Liver (tissue), 9 donors: Measurements from ENCODE around the gene C19orf47. TPM values are rescaled to one million over a fixed set of nuclear protein-coding genes. Genes with fewer than 3 reads are reported as not detected.
"Not testable (repeated sequence)": the region's sequence is repeated elsewhere in the genome, so short reads cannot be mapped to it uniquely, and the experiment has no call there.

ENCODE experiments used
- DNase-seq: peaks from one replicate; pipeline ENCODE4 v3.0.0-alpha.2; 2017; ENCODE audit warnings: low spot score
- H3K27ac ChIP-seq, 2 donors: one replicate each; pipeline ENCODE4 v1.7.0; 2013; ENCODE audit warnings: inconsistent platforms in 2 of 2, low read length in 2 of 2, control low read depth in 1 of 2, low read depth in 1 of 2, mild to moderate bottlenecking in 1 of 2
- H3K27me3 ChIP-seq, 4 donors: one replicate each; pipeline versions ENCODE4 v1.6.1 to v1.7.0; 2013; ENCODE audit warnings: low read length in 3 of 4, inconsistent platforms in 1 of 4, mild to moderate bottlenecking in 1 of 4, moderate library complexity in 1 of 4; ENCODE audit not compliant: control insufficient read depth in 4 of 4, insufficient read depth in 4 of 4
- H3K36me3 ChIP-seq, 4 donors: one replicate each; pipeline versions ENCODE4 v1.6.1 to v1.7.0; 2013; ENCODE audit warnings: low read length in 3 of 4, mild to moderate bottlenecking in 3 of 4, low read depth in 1 of 4, moderate library complexity in 1 of 4; ENCODE audit not compliant: control insufficient read depth in 4 of 4, insufficient read depth in 3 of 4
- H3K4me1 ChIP-seq, 4 donors: one replicate each; pipeline versions ENCODE4 v1.6.1 to v1.7.0; 2013; ENCODE audit warnings: low read length in 3 of 4, mild to moderate bottlenecking in 3 of 4, moderate library complexity in 1 of 4; ENCODE audit not compliant: control insufficient read depth in 4 of 4, insufficient read depth in 4 of 4
- H3K4me3 ChIP-seq, 3 donors: one replicate each; pipeline versions ENCODE4 v1.6.1 to v1.7.0; 2013; ENCODE audit warnings: low read length in 3 of 3, control low read depth in 1 of 3, low read depth in 1 of 3, mild to moderate bottlenecking in 1 of 3
- H3K9ac ChIP-seq, 2 donors: one replicate each; pipeline ENCODE4 v1.7.0; 2013; ENCODE audit warnings: low read length in 2 of 2, mild to moderate bottlenecking in 2 of 2, moderate library complexity in 2 of 2, control low read depth in 1 of 2, low read depth in 1 of 2
- H3K9me3 ChIP-seq, 4 donors: one replicate each; pipeline versions ENCODE4 v1.6.1 to v1.7.0; 2013; ENCODE audit warnings: low read length in 3 of 4; ENCODE audit not compliant: control insufficient read depth in 4 of 4
- EGR1 ChIP-seq, 2 donors: IDR thresholded peaks; 2 replicates each; pipeline ENCODE4 v1.6.1; 2016 to 2018; ENCODE audit warnings: antibody characterized with exemption in 2 of 2, low read depth in 2 of 2
- FOXA1 ChIP-seq: IDR thresholded peaks from 2 replicates; pipeline ENCODE4 v1.6.1; 2016; ENCODE audit warnings: antibody characterized with exemption
- FOXA2 ChIP-seq: IDR thresholded peaks from 2 replicates; pipeline ENCODE4 v1.6.1; 2016; ENCODE audit warnings: antibody characterized with exemption
- GABPA ChIP-seq, 2 donors: IDR thresholded peaks in 1 of 2; conservative IDR thresholded peaks in 1 of 2; 2 replicates each; pipeline ENCODE4 v1.6.1; 2016; ENCODE audit warnings: antibody characterized with exemption in 2 of 2, mild to moderate bottlenecking in 1 of 2, moderate library complexity in 1 of 2
- HNF4A ChIP-seq, 2 donors: conservative IDR thresholded peaks; 2 replicates each; pipeline ENCODE4 v1.6.1; 2016; ENCODE audit warnings: antibody characterized with exemption in 2 of 2, mild to moderate bottlenecking in 2 of 2
- NR2F2 ChIP-seq: IDR thresholded peaks from 2 replicates; pipeline ENCODE4 v1.6.1; 2016; ENCODE audit warnings: antibody characterized with exemption
- RAD21 ChIP-seq, 2 donors: IDR thresholded peaks; 2 replicates each; pipeline ENCODE4 v1.6.1; 2016; ENCODE audit warnings: antibody characterized with exemption in 2 of 2, mild to moderate bottlenecking in 2 of 2
- RXRA ChIP-seq, 2 donors: IDR thresholded peaks; 2 replicates each; pipeline ENCODE4 v1.6.1; 2017 to 2018; ENCODE audit warnings: antibody characterized with exemption in 2 of 2, mild to moderate bottlenecking in 1 of 2
- SP1 ChIP-seq: IDR thresholded peaks from 2 replicates; pipeline ENCODE4 v1.6.1; 2018; ENCODE audit warnings: antibody characterized with exemption, mild to moderate bottlenecking
- TAF1 ChIP-seq: conservative IDR thresholded peaks from 2 replicates; pipeline ENCODE4 v1.6.1; 2016; ENCODE audit warnings: antibody characterized with exemption, mild to moderate bottlenecking
- YY1 ChIP-seq: IDR thresholded peaks from 2 replicates; pipeline ENCODE4 v1.6.1; 2016; ENCODE audit warnings: antibody characterized with exemption, mild to moderate bottlenecking
- WGBS: extraction: QIAGEN DNeasy Blood & Tissue Kit; methylation state at CpG from one replicate; pipeline ENCODE4 v1.1.7; 2013; 5-methylcytosine and 5-hydroxymethylcytosine counted together
- polyA plus RNA-seq, 2 donors: library from polyadenylated mRNA; stranded (reverse) in 1 of 2; unstranded in 1 of 2; fragments of 200-250 nt in 1 of 2; fragments of >200 nt in 1 of 2; fragmentation: Nextera tagmentation in 1 of 2; extraction: Ambion mirVana in 1 of 2; gene quantifications; one replicate each; pipeline versions ENCODE4 v1.2.1 to v1.2.3, GENCODE V29; 2013 to 2015
- total RNA-seq, 2 donors: library from RNA; depleted of rRNA; stranded (reverse); fragments of >200 nt; gene quantifications; one replicate each; pipeline ENCODE4 v1.2.3, GENCODE V29; 2014
- TF ChIP-seq, protein P1 (sequence below): IDR thresholded peaks from 2 replicates; pipeline ENCODE4 v1.6.1; 2016; ENCODE audit warnings: antibody characterized with exemption
- TF ChIP-seq, protein P2 (sequence below): IDR thresholded peaks from 2 replicates; pipeline ENCODE4 v1.6.1; 2016; ENCODE audit warnings: antibody characterized with exemption
- TF ChIP-seq, protein P3 (sequence below): IDR thresholded peaks from 2 replicates; pipeline ENCODE4 v1.6.1; 2016; ENCODE audit warnings: antibody characterized with exemption
- TF ChIP-seq, protein P4 (sequence below): fragments of 150-350 bp; IDR thresholded peaks from 2 replicates; pipeline ENCODE4 v1.5.1; 2017; ENCODE audit warnings: improper control_type of control experiment, low read depth, low read length; ENCODE audit not compliant: missing input control
- donor health status: healthy.
- donor health status: healthy.
- donor health status: healthy.
- donor health status: healthy.
- donor health status: healthy.

Gene C19orf47
- total and polyA plus RNA-seq, 4 donors: 3.9 to 6.0 (median 5.0) TPM

DNA sequence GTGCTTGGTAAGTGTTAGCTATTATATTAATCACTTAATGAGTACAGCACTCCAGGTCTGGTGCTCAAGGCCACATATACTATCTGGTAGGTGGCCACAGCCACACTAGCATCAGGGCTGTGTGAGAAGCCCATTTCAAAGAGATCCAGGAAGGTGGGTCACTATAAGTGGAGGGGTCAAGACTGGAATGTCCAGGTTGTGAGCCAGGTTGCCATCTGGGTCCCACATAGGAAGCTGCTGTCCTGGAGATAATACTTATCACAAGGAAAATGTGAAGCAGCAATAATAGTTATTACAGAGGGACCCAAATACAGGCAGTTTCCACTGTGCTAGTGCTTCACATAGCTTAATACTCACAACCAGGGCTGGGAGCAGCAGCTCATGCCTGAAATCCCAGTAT, 13.1 kb downstream of the C19orf47 start:
- no peak overlapping the region for H3K27ac ChIP-seq
- H3K9me3 ChIP-seq: no peaks in the 10 kb centered on the region
- no peak overlapping the region for H3K9ac ChIP-seq
- DNase-seq: no peak
- H3K4me3 ChIP-seq: no peak overlapping the region
- TF ChIP-seq TAF1 (no peak), GABPA (IDR thresholded peaks at IDR 0.05 in 1 of 2, conservative IDR thresholded peaks at IDR 0.05 in 1 of 2) (no peak), RXRA (IDR thresholded peaks at IDR 0.05) (no peak), YY1 (no peak)
- no peaks in the 10 kb centered on the region for H3K4me1 ChIP-seq
- peaks cover 6 to 45% (median 11%) of the 10 kb centered on the region in 4 donors for H3K36me3 ChIP-seq
- no peaks in the 10 kb centered on the region for H3K27me3 ChIP-seq

DNA sequence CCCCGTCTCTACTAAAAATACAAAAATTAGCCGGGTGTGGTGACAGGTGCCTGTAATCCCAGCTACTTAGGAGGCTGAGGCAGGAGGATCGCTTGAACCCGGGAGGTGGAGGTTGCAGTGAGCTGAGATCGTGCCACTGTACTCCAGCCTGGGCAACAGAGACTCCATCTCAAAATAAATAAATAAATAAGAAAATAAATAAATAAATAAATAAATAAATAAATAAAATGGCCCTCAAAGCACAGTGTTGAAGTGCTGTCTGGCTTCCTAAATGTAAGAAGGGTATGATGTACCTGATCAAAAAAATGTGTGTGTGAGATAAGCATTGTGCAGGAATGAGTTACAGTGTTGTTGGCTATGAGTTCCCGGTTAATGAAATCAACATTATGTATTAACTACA, 15.1 kb downstream of the C19orf47 start:
- H3K27me3 ChIP-seq, H3K4me3 ChIP-seq, H3K9me3 ChIP-seq, H3K4me1 ChIP-seq, H3K9ac ChIP-seq, DNase-seq, H3K27ac ChIP-seq: not testable (repeated sequence)
- WGBS: 98% methylated on average over 6 of the region's 6 CpGs
- peaks cover 8 to 48% (median 14%) of the 10 kb centered on the region in 4 donors for H3K36me3 ChIP-seq

DNA sequence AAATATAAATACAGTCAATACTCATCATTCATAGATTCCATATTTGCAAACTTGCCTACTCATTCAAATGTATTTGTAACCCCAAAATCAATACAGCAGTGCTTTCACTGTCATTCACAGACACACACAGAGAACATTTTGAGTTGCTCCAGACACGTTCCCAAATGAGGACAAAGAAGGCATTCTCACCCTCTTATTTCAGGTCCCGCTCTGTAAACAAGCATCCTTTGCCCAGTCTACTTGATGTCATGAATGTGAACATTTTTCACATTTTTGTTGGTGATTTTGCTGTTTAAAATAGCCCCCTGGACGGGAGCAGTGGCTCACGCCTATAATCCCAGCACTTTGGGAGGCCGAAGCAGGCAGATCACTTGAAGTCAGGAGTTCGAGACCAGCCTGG, 15.5 kb downstream of the C19orf47 start:
- H3K36me3 ChIP-seq: peaks cover 10 to 52% (median 15%) of the 10 kb centered on the region in 4 donors
- H3K9ac ChIP-seq: no peak overlapping the region
- WGBS: 96% methylated on average over 6 of the region's 6 CpGs
- TF ChIP-seq, protein P1, sequence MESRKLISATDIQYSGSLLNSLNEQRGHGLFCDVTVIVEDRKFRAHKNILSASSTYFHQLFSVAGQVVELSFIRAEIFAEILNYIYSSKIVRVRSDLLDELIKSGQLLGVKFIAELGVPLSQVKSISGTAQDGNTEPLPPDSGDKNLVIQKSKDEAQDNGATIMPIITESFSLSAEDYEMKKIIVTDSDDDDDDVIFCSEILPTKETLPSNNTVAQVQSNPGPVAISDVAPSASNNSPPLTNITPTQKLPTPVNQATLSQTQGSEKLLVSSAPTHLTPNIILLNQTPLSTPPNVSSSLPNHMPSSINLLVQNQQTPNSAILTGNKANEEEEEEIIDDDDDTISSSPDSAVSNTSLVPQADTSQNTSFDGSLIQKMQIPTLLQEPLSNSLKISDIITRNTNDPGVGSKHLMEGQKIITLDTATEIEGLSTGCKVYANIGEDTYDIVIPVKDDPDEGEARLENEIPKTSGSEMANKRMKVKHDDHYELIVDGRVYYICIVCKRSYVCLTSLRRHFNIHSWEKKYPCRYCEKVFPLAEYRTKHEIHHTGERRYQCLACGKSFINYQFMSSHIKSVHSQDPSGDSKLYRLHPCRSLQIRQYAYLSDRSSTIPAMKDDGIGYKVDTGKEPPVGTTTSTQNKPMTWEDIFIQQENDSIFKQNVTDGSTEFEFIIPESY: no peak
- TF ChIP-seq RAD21 (IDR thresholded peaks at IDR 0.05) (no peak), EGR1 (IDR thresholded peaks at IDR 0.05; ENCODE audit: low read depth in 2 of 2) (no peak), FOXA1 (no peak), SP1 (no peak), YY1 (no peak), FOXA2 (no peak), NR2F2 (no peak), GABPA (IDR thresholded peaks at IDR 0.05 in 1 of 2, conservative IDR thresholded peaks at IDR 0.05 in 1 of 2) (no peak), TAF1 (no peak), HNF4A (conservative IDR thresholded peaks at IDR 0.05) (no peak)
- TF ChIP-seq, protein P2, sequence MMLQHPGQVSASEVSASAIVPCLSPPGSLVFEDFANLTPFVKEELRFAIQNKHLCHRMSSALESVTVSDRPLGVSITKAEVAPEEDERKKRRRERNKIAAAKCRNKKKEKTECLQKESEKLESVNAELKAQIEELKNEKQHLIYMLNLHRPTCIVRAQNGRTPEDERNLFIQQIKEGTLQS: no peak
- TF ChIP-seq, protein P3, sequence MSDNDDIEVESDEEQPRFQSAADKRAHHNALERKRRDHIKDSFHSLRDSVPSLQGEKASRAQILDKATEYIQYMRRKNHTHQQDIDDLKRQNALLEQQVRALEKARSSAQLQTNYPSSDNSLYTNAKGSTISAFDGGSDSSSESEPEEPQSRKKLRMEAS: no peak
- TF ChIP-seq, protein P4, sequence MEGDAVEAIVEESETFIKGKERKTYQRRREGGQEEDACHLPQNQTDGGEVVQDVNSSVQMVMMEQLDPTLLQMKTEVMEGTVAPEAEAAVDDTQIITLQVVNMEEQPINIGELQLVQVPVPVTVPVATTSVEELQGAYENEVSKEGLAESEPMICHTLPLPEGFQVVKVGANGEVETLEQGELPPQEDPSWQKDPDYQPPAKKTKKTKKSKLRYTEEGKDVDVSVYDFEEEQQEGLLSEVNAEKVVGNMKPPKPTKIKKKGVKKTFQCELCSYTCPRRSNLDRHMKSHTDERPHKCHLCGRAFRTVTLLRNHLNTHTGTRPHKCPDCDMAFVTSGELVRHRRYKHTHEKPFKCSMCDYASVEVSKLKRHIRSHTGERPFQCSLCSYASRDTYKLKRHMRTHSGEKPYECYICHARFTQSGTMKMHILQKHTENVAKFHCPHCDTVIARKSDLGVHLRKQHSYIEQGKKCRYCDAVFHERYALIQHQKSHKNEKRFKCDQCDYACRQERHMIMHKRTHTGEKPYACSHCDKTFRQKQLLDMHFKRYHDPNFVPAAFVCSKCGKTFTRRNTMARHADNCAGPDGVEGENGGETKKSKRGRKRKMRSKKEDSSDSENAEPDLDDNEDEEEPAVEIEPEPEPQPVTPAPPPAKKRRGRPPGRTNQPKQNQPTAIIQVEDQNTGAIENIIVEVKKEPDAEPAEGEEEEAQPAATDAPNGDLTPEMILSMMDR: no peak
- no peak overlapping the region for H3K27ac ChIP-seq
- no peaks in the 10 kb centered on the region for H3K27me3 ChIP-seq
- no peaks in the 10 kb centered on the region for H3K4me1 ChIP-seq
- no peaks in the 10 kb centered on the region for H3K9me3 ChIP-seq
- no peak for DNase-seq
- H3K4me3 ChIP-seq: no peak overlapping the region
